GM18517 (cell line): ENCODE results near the gene GARS1.

ENCODE experiments used
- ATAC-seq: cut with Tn5 transposase; IDR thresholded peaks from one replicate; pipeline ENCODE4 v1.9.1; 2021; ENCODE audit warnings: mild to moderate bottlenecking, moderate library complexity; ENCODE audit not compliant: unreplicated experiment

GARS1 gene

GRCh38 chr7:30674420-30674819, 79.7 kb downstream of the GARS1 start:
- ATAC-seq = no peak

GRCh38 chr7:30674876-30675275, 80.2 kb downstream of the GARS1 start:
- ATAC-seq = no peak

GRCh38 chr7:30678805-30679204, 84.1 kb downstream of the GARS1 start:
- ATAC-seq = no peak

GRCh38 chr7:30679664-30680063, 85.0 kb downstream of the GARS1 start:
- no peak for ATAC-seq

- ATAC-seq = no peak
Observed at GRCh38 chr7:30681331-30681797, 86.7 kb downstream of the GARS1 start.

- no peak for ATAC-seq
Observed at GRCh38 chr7:30681815-30682211, 87.1 kb downstream of the GARS1 start.

- ATAC-seq = no peak
Observed at GRCh38 chr7:30682212-30683083, 87.8 kb downstream of the GARS1 start, which contains the start of gene CRHR2. TSS of gene CRHR2 (minus strand) at chr7:30682456. CDS start at chr7:30682280, 176 bp downstream.

GRCh38 chr7:30683306-30683705, 88.6 kb downstream of the GARS1 start:
- no peak for ATAC-seq
